ENCODE results near the gene COG2.

DNA sequence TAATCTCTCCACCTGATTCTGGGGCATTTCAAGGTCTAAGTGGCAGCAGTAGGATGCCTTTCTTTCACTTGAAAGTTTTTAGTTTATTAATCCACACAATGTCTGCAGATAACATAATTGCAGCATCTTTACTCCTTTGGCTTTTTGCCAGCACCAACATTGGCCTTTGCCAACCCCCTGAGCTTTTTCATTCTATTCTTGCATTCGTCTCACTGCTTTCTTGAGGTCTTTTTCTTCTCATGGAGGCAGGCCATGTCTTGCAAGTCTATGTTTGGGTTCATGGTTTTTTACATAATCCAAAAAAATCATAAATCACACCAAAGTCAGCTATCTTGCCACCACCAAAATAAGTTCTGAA is 30.4 kb upstream of the COG2 start:
- TF ChIP-seq TAF1 (IDR thresholded peaks at IDR 0.05; ENCODE audit: low read depth, low read length), result no peak
- TF ChIP-seq POLR2AphosphoS5 (IDR thresholded peaks at IDR 0.05; ENCODE audit: low read depth, low read length), result no peak
- no peak for TF ChIP-seq POLR2A (IDR thresholded peaks at IDR 0.05; ENCODE audit: low read depth, low read length)
- TF ChIP-seq SPI1 (IDR thresholded peaks at IDR 0.05; ENCODE audit: low read depth, low read length), result no peak
- no peak for TF ChIP-seq PAX5 (IDR thresholded peaks at IDR 0.05; ENCODE audit: insufficient read depth, low read length, severe bottlenecking)

All from GM12891 (cell line).